Activated naive CD4-positive, alpha-beta T cell treated with Interleukin-2 at 50 U/mL for 16 hours (primary cell): ENCODE measurements around the gene GRK1.

Experiments
- DNase-seq: peaks from one replicate; pipeline ENCODE4 v3.0.0-alpha.2; 2020

GRK1 gene

DNA sequence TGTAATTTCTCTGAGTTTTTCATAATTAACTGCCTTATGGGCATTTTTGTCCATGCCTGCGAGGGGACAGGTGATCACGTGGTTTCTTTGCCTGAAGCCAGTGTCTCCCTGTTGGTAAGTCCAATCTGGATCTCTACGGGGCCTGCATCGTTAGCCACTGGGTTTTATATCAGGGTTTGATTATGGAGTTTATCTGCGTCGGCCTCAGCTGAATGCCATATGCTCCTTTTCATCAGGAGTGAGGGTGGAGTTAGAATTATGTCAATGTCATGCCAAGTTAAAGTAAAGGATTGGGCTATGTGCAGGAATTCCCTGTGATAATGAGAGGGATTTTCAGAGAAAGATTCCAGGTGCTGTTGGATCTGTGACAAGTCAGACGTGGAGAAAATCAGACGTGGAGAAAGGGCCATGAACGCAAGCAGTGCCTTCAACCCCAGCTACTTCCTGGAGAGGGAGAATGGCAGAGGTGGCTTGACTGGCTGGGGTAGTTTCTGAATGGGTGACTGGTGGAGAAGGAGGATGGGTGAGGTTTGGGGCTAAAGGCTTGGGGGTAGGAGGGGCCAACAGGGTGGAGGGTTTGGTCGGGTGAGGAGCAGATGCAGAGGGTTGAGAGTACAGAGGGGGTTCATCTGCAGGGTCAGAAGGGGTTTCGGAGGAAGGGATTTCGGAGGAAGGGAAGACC lies 116.3 kb downstream of the GRK1 start:
- no peak for DNase-seq

DNA sequence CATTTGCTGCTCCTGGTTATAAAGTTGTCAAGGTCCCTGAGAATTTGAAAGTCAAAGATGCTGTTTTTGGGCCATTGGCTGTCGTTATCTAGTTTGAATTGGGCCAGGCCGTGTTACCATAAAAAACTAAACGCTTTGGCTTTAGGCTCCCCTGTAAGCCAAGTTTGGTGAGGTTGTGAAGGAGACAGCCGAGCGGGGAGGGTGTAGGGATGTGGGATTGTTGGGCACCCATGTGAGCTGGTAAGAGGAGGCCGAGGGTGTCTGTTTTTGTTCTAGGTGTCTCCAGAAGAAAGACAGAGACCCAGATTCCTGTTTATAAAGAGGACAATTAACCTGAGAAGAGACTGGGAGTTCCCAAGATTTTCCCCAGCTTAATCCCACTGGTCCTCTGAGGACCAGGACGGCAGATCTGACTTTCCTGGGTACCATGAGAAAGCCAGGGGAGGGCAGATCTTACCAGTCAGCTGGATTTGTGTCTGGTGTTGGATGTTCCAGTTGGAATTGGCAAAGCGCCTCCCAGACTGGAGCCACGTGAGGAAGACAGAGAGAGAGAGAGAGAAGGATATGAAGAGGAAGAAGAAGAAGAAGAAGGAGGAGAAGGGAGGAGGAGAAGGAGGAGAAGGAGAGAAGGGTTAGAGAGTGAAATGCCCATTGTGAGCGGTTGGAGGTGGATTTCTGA lies 117.1 kb downstream of the GRK1 start:
- no peak for DNase-seq

DNA sequence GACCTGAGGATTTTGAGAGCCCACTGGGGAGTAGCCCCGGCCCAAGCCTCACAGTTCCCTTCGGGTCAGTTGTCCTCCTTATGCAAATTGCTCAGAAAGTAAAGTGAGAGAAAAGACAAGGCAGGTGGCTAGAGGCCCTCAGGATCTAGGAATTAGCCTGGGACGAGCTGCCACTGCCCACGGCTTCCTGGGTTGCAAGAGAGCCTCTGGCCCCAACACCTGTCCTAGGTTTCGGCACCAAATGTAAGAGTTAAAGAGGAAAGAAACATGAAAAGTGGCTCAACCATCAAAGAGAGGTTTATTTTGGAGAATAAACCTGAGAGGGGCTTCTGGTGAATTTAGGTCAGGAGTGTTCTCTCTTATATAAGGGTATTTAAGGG lies 117.6 kb downstream of the GRK1 start:
- DNase-seq, result no peak

DNA sequence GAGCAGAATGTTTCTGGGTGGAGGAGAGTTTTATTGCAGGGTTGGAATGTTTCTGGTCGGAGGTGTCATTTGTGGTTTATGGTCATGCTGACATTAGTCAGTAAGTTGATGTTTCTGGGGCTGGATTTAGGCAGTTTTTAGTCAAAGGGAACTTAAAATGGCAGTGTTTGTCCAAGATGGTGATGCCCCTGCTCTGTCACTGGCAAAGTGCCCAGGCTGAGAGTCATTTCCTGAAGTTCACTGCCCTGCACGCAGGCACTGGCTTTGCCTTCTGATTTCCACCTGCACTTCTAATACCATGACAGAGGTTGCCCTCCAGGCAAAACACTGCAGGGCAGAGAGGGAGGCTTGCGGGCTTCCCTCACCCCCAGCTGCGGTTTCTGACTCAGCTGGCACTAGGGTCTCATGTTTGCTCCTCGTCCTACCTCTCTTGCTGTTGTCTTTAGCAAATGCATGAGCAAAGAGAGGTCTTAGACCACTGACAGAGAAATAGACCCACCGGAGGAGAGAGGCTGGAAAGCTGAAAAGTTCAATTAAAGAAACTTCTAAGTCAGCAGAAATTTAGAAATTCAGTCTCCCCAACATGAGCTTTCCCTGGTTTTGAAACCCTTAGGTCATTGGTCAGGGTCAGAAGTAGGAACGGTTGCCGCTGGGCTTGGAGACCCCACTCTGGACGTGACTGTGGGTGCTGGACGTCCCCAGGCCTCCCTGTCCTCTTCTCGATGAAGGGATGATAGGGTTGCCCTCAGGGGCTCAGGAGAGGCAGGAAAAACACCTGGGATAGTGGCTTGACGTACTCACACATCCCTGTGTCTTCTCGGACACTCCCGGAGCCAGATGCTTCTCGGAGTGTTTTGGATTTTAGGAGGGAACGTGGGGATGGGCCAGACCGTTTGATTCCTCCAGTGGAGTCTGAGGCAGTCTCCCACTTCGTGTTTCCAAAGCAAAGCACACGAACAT lies 118.3 kb downstream of the GRK1 start:
- no peak for DNase-seq

DNA sequence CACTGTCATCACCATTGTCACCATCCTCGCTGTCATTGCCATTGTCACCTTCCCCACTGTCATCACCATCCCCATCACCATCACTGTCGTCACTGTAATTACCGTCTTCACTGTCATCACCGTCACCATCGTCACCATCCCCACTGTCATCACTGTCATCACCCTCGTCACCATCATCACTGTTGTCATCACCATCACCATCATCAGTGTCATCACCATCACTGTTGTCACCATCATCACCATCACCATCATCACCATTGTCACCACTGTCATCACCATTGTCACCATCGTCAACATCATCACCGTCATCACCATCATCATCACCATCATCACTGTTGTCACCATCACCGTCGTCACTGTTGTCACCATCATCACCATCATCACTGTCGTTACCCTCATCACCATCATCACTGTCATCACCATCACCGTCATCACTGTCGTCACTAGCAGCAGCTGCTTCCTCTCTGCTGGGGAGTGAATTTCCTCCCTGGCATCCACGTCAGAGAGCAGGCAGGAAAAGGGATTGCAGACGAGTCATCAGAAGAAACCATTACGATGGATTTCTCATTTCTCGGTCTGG lies 119.3 kb downstream of the GRK1 start:
- DNase-seq, result no peak
